ENCODE measurements around the gene DPF1.

DPF1 gene

DNA sequence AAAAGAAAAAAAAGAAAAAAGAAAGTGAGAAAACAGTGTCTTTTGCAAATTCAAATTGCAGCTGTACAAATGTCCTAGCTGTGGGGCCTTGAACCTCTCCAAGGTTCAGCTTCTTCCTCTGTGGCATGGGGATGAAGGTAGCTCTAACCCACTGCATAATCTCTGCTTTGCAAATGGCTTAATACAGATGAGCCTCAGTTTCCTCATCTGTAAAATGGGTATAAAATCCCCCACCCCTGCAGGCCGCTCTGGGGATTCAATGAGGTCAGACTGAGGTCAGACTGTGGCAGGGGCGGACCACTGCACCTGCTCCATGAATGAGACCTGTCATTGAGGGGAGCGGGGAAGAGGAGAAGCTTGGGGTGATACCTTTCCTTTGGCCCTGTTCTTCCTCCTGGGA is 5.8 kb downstream of the DPF1 start:
- H3K9me3 ChIP-seq (ENCODE audit: severe bottlenecking), result no peaks in the 10 kb centered on the region
- no peak overlapping the region for H3K27ac ChIP-seq
- H3K4me3 ChIP-seq (ENCODE audit: low read depth, low read length), result no peak overlapping the region
- no peak for DNase-seq
- TF ChIP-seq, protein P1, sequence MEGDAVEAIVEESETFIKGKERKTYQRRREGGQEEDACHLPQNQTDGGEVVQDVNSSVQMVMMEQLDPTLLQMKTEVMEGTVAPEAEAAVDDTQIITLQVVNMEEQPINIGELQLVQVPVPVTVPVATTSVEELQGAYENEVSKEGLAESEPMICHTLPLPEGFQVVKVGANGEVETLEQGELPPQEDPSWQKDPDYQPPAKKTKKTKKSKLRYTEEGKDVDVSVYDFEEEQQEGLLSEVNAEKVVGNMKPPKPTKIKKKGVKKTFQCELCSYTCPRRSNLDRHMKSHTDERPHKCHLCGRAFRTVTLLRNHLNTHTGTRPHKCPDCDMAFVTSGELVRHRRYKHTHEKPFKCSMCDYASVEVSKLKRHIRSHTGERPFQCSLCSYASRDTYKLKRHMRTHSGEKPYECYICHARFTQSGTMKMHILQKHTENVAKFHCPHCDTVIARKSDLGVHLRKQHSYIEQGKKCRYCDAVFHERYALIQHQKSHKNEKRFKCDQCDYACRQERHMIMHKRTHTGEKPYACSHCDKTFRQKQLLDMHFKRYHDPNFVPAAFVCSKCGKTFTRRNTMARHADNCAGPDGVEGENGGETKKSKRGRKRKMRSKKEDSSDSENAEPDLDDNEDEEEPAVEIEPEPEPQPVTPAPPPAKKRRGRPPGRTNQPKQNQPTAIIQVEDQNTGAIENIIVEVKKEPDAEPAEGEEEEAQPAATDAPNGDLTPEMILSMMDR (IDR thresholded peaks at IDR 0.05; ENCODE audit: low read depth, low read length), result no peak
- H3K27me3 ChIP-seq (ENCODE audit: insufficient read depth, low read depth, severe bottlenecking), result no peaks in the 10 kb centered on the region
- peaks cover 68% of the 10 kb centered on the region for H3K36me3 ChIP-seq

DNA sequence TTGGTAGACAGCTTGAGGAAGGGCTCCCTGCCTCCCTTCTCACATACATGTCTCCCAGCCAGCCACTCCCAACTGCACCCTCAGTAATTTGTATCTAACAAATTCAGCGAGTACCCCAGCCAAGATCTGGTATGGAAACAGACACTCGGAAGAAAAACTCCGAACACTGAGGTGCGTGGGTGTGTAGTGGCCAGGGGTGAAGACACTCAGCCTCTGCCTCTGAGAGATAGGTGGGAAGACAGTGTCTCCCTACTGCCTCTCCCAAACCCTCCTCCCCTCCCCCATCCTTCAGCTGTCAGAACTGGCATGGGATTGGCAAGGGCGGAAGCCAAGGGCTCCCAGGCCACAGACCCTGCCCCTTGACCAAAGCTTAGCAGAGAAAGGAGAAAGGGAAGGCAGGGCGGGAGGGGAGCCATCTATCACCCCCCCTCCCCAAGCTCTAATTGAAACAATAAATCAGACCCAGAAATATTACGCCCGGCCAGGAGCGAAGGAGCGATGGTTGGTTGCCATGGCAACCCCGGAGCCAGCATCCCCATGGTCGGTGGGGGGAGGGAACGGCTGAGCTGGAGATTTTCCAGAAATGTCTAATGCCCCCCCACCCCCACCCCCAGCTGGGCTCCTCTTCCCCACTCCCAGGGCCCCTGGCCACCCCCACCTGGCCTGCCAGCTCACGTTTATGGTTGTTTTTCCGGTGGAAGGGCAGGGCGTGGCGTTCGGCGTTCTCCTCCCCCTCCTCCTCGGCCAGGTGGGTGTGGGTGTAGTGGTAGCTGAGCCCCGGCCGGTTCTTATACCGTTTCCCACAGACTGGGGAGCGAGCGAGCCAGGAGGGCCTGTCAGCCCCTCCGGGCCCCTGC is 7.0 kb downstream of the DPF1 start:
- no peak for DNase-seq
- H3K27ac ChIP-seq, result no peak overlapping the region
- H3K36me3 ChIP-seq, result peaks cover 67% of the 10 kb centered on the region
- no peak overlapping the region for H3K4me3 ChIP-seq (ENCODE audit: low read depth, low read length)
- H3K9me3 ChIP-seq (ENCODE audit: severe bottlenecking), result no peaks in the 10 kb centered on the region
- TF ChIP-seq, protein P1 (IDR thresholded peaks at IDR 0.05; ENCODE audit: low read depth, low read length), result no peak
- H3K27me3 ChIP-seq (ENCODE audit: insufficient read depth, low read depth, severe bottlenecking), result no peaks in the 10 kb centered on the region

DNA sequence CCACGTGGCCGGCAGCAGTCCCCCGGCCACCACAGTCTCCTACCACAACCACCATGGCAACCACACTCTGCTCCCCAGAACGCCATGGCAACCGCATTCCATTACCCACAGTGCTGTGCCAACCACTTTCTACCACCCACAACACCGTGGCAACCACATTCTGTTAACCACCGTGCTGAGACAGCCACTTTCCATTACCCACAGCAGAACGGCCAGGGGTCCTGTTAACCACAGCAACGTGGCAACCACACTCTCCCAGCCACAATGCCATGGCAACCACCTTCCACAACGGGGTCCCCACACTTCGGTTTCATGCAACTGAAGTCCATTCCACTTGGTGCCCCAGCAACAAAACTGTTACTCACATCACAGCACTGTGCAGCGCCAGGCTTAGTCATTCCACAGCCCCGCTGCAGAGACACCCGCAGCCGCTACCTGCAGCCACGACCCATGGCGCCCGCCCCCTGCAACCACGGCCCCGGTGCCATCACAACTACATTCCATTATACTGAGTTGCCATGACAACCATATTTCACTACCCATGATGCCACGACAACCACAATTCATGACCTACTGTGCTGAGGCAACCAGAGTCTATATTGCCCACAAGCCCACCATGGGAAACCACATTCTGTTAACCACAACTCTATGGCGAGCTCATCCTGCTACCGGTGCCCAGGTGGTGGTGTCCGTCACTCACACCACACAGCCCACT is 10.0 kb downstream of the DPF1 start:
- H3K9me3 ChIP-seq (ENCODE audit: severe bottlenecking), result no peaks in the 10 kb centered on the region
- TF ChIP-seq, protein P1 (IDR thresholded peaks at IDR 0.05; ENCODE audit: low read depth, low read length), result no peak
- no peak overlapping the region for H3K4me3 ChIP-seq (ENCODE audit: low read depth, low read length)
- DNase-seq, result no peak
- H3K36me3 ChIP-seq, result peaks cover 48% of the 10 kb centered on the region
- no peaks in the 10 kb centered on the region for H3K27me3 ChIP-seq (ENCODE audit: insufficient read depth, low read depth, severe bottlenecking)
- H3K27ac ChIP-seq, result no peak overlapping the region

DNA sequence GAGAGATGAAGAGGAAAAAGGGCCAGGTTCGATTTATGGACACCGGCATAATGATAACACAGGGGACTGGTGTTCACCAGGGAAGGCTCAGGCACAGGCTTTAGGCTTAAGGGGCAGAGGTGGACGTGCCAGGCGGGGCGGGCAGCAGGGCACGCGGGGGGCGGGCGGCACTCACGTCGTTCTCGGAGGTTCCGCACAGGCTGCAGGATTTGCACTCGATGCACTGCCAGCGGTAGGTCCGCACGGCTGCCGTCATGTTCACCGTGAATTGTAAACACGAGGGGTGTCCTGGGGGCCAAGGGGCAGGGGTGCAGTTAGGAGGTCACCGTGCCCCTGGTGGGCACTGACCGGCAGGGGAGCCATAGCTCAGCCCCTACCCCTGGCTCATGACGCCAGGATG is 10.6 kb downstream of the DPF1 start:
- Histone ChIP-seq H3K9me3 (ENCODE audit: severe bottlenecking) (no peaks in the 10 kb centered on the region), H3K4me3 (ENCODE audit: low read depth, low read length) (no peak overlapping the region), H3K27ac (no peak overlapping the region), H3K36me3 (peaks cover 42% of the 10 kb centered on the region), H3K27me3 (ENCODE audit: insufficient read depth, low read depth, severe bottlenecking) (no peaks in the 10 kb centered on the region)
- DNase-seq, result no peak
- TF ChIP-seq, protein P1 (IDR thresholded peaks at IDR 0.05; ENCODE audit: low read depth, low read length), result no peak

DNA sequence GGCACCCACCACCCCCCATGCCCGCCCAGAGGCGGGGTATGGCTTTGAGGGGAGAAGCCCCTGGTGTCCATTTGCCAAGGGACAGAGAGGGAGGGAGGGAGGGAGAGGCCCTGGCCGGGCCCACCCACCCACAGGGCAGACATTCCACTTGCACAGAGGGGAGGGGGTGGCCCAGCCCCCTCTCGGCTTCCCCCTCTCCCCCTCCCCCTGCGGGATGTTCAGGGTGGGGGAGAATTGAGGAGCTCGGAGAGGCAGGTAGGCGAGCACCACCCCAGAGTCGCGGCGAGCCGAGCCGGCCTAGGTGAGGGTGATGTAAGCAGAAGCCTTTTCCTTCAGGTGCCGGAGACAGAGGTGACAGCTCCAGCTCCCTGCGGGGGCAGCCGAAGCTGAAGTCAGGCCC is 12.3 kb downstream of the DPF1 start:
- H3K9me3 ChIP-seq (ENCODE audit: severe bottlenecking), result no peaks in the 10 kb centered on the region
- TF ChIP-seq, protein P1 (IDR thresholded peaks at IDR 0.05; ENCODE audit: low read depth, low read length), result no peak
- no peak overlapping the region for H3K4me3 ChIP-seq (ENCODE audit: low read depth, low read length)
- no peak for DNase-seq
- no peak overlapping the region for H3K27ac ChIP-seq
- peaks cover 29% of the 10 kb centered on the region for H3K36me3 ChIP-seq
- no peaks in the 10 kb centered on the region for H3K27me3 ChIP-seq (ENCODE audit: insufficient read depth, low read depth, severe bottlenecking)

Measured in WERI-Rb-1 (cell line).